SHP77 treated with DMSO at 0.1 percent for 48 hours (cell line): ENCODE measurements around the gene SNX13.

Source experiments
- DNase-seq: peaks from one replicate; lab custom pipeline; 2025; lab: John Stamatoyannopoulos, UW

The SNX13 gene

GRCh38 chr7:17947620-17948019 lies 7.3 kb upstream of the SNX13 start:
- no peak for DNase-seq

- DNase-seq, result no peak
Measured at GRCh38 chr7:17946591-17946990, 6.3 kb upstream of the SNX13 start.

GRCh38 chr7:17944720-17945119 lies 4.4 kb upstream of the SNX13 start:
- no peak for DNase-seq

- DNase-seq, result no peak
Measured at GRCh38 chr7:17943006-17943405, 2.7 kb upstream of the SNX13 start.

GRCh38 chr7:17942231-17942630 lies 1.9 kb upstream of the SNX13 start:
- no peak for DNase-seq

GRCh38 chr7:17940951-17941431 lies 697 bp upstream of the SNX13 start:
- no peak for DNase-seq

GRCh38 chr7:17939606-17940301 lies 540 bp downstream of the SNX13 start:
- DNase-seq, result peak; percentile 54

GRCh38 chr7:17939211-17939605 lies 1.1 kb downstream of the SNX13 start:
- no peak for DNase-seq

GRCh38 chr7:17937506-17938120 lies 2.7 kb downstream of the SNX13 start:
- DNase-seq, result no peak

- no peak for DNase-seq
Measured at GRCh38 chr7:17936321-17936720, 4.0 kb downstream of the SNX13 start.

GRCh38 chr7:17934612-17935240 lies 5.6 kb downstream of the SNX13 start:
- no peak for DNase-seq

- DNase-seq, result no peak
Measured at GRCh38 chr7:17934094-17934493, 6.2 kb downstream of the SNX13 start.

GRCh38 chr7:17932770-17933169 lies 7.5 kb downstream of the SNX13 start:
- DNase-seq, result no peak

- no peak for DNase-seq
Measured at GRCh38 chr7:17931069-17931468, 9.2 kb downstream of the SNX13 start.

GRCh38 chr7:17930546-17930945 lies 9.7 kb downstream of the SNX13 start:
- DNase-seq, result no peak

GRCh38 chr7:17929647-17930395 lies 10.5 kb downstream of the SNX13 start:
- DNase-seq, result no peak

- DNase-seq, result no peak
Measured at GRCh38 chr7:17928055-17928454, 12.2 kb downstream of the SNX13 start.

GRCh38 chr7:17921857-17922416 lies 18.4 kb downstream of the SNX13 start:
- DNase-seq, result no peak

- no peak for DNase-seq
Measured at GRCh38 chr7:17917842-17918241, 22.5 kb downstream of the SNX13 start.

GRCh38 chr7:17916786-17917185 lies 23.5 kb downstream of the SNX13 start:
- no peak for DNase-seq

- DNase-seq, result no peak
Measured at GRCh38 chr7:17915796-17916195, 24.5 kb downstream of the SNX13 start.

- DNase-seq, result no peak
Measured at GRCh38 chr7:17915168-17915567, 25.1 kb downstream of the SNX13 start.
